ENCODE data around the gene FSD1.

The FSD1 gene

GRCh38 chr19:4367336-4367723, 62.9 kb downstream of the FSD1 start:
- TF ChIP-seq TAF1 (IDR thresholded peaks at IDR 0.05; ENCODE audit: borderline replicate concordance, insufficient read depth, low read length) (no peak), SIN3A (IDR thresholded peaks at IDR 0.05; ENCODE audit: borderline replicate concordance, insufficient read depth, low read length) (no peak), REST (IDR thresholded peaks at IDR 0.05; ENCODE audit: insufficient read depth in 1 of 2, low read depth in 2 of 2, low read length in 2 of 2) (no peak), FOXP2 (optimal IDR thresholded peaks at IDR 0.05; ENCODE audit: borderline replicate concordance, extremely low read depth, extremely low read length, insufficient read depth) (no peak), POLR2AphosphoS5 (IDR thresholded peaks at IDR 0.05; ENCODE audit: low read depth, low read length) (no peak)

- TF ChIP-seq TAF1 (IDR thresholded peaks at IDR 0.05; ENCODE audit: borderline replicate concordance, insufficient read depth, low read length) = no peak
- no peak for TF ChIP-seq REST (IDR thresholded peaks at IDR 0.05; ENCODE audit: insufficient read depth in 1 of 2, low read depth in 2 of 2, low read length in 2 of 2)
- no peak for TF ChIP-seq FOXP2 (optimal IDR thresholded peaks at IDR 0.05; ENCODE audit: borderline replicate concordance, extremely low read depth, extremely low read length, insufficient read depth)
- TF ChIP-seq POLR2AphosphoS5 (IDR thresholded peaks at IDR 0.05; ENCODE audit: low read depth, low read length) = no peak
- TF ChIP-seq SIN3A (IDR thresholded peaks at IDR 0.05; ENCODE audit: borderline replicate concordance, insufficient read depth, low read length) = no peak
These were observed 63.4 kb downstream of the FSD1 start for GRCh38 chr19:4367781-4368127.

- no peak for TF ChIP-seq SIN3A (IDR thresholded peaks at IDR 0.05; ENCODE audit: borderline replicate concordance, insufficient read depth, low read length)
- no peak for TF ChIP-seq TAF1 (IDR thresholded peaks at IDR 0.05; ENCODE audit: borderline replicate concordance, insufficient read depth, low read length)
- TF ChIP-seq REST (IDR thresholded peaks at IDR 0.05; ENCODE audit: insufficient read depth in 1 of 2, low read depth in 2 of 2, low read length in 2 of 2) = no peak
- peak; percentile 35 for TF ChIP-seq FOXP2 (optimal IDR thresholded peaks at IDR 0.05; ENCODE audit: borderline replicate concordance, extremely low read depth, extremely low read length, insufficient read depth)
These were observed 63.9 kb downstream of the FSD1 start for GRCh38 chr19:4368128-4368820.

GRCh38 chr19:4369109-4369887, 64.9 kb downstream of the FSD1 start:
- TF ChIP-seq FOXP2 (optimal IDR thresholded peaks at IDR 0.05; ENCODE audit: borderline replicate concordance, extremely low read depth, extremely low read length, insufficient read depth) (no peak), SIN3A (IDR thresholded peaks at IDR 0.05; ENCODE audit: borderline replicate concordance, insufficient read depth, low read length) (no peak), REST (IDR thresholded peaks at IDR 0.05; ENCODE audit: insufficient read depth in 1 of 2, low read depth in 2 of 2, low read length in 2 of 2) (no peak), TAF1 (IDR thresholded peaks at IDR 0.05; ENCODE audit: borderline replicate concordance, insufficient read depth, low read length) (no peak), POLR2AphosphoS5 (IDR thresholded peaks at IDR 0.05; ENCODE audit: low read depth, low read length) (no peak)

Measured in PFSK-1 (cell line).